Epithelial cell of esophagus (primary cell): ENCODE results near the gene NAB2.
A peak's percentile ranks its signal among the peaks of the same experiment; 100 is the strongest.

Experiments
- DNase-seq: peaks from one replicate; pipeline ENCODE4 v3.0.0; 2010; ENCODE audit warnings: low read depth
- H3K4me3 ChIP-seq: 2 replicates; pipeline ENCODE4 v1.5.1; 2011; ENCODE audit warnings: mild to moderate bottlenecking, low read length, control low read depth
- CTCF ChIP-seq: IDR thresholded peaks from 2 replicates; pipeline ENCODE4 v1.5.1; 2011; ENCODE audit warnings: low read depth, mild to moderate bottlenecking, low read length, control low read depth, inconsistent platforms; ENCODE audit not compliant: insufficient read depth; ENCODE audit errors: missing control alignments

NAB2 gene

GRCh38 chr12:57107456-57108155 is 18.7 kb downstream of the NAB2 start:
- no peak overlapping the region for H3K4me3 ChIP-seq
- DNase-seq = no peak
- TF ChIP-seq CTCF = no peak

GRCh38 chr12:57109207-57110103 is 20.5 kb downstream of the NAB2 start:
- peak overlapping the region; percentile 97 for H3K4me3 ChIP-seq
- no peak for TF ChIP-seq CTCF
- no peak for DNase-seq

GRCh38 chr12:57110104-57111030 is 21.5 kb downstream of the NAB2 start:
- H3K4me3 ChIP-seq = peak overlapping the region; percentile 97
- peak; percentile 44 for DNase-seq
- peak; percentile 11 for TF ChIP-seq CTCF

GRCh38 chr12:57111031-57111734 is 22.3 kb downstream of the NAB2 start, which contains the start of gene STAT6:
Gene STAT6 (minus strand): TSS chr12:57111362. CDS start chr12:57108278, 3,084 bp downstream.
- no peak for TF ChIP-seq CTCF

GRCh38 chr12:57112492-57113294 is 23.8 kb downstream of the NAB2 start:
- no peak for DNase-seq
- no peak overlapping the region for H3K4me3 ChIP-seq
- peak; percentile 77 for TF ChIP-seq CTCF

More at GRCh38 chr12:57111031-57111734, 22.3 kb downstream of the NAB2 start, which contains the start of gene STAT6:
- peak; percentile 86 for DNase-seq
- H3K4me3 ChIP-seq = peak within 1 kb of the TSS; percentile 97
